Measurements from ENCODE around the gene SERPINA1. TPM values are rescaled to one million over a fixed set of nuclear protein-coding genes. Genes with fewer than 3 reads are reported as not detected.

Gene SERPINA1
- total and polyA plus RNA-seq, 2 experiments from 2014 or later = 0.16 to 0.65 TPM

- Histone ChIP-seq H3K9ac (no peak overlapping the region), H3K4me2 (ENCODE audit: unreplicated experiment) (peak overlapping the region; percentile 2), H3K36me3 (ENCODE audit: low read depth) (no peaks in the 10 kb centered on the region), H3K4me1 (ENCODE audit: insufficient read depth) (peaks cover 13% of the 10 kb centered on the region), H3K79me2 (ENCODE audit: insufficient read depth) (no peaks in the 10 kb centered on the region), H3K9me3 (ENCODE audit: low read depth) (no peaks in the 10 kb centered on the region), H3K9me2 (ENCODE audit: insufficient read depth) (no peaks in the 10 kb centered on the region), H2AFZ (no peak overlapping the region), H3F3A (ENCODE audit: insufficient read depth) (no peaks in the 10 kb centered on the region), H3K27ac (no peak overlapping the region), H3K4me3 (no peak overlapping the region), H3K27me3 (replicated peaks; ENCODE audit: insufficient read depth) (no peaks in the 10 kb centered on the region; the same call in 1 of the 2 replicates), H4K20me1 (ENCODE audit: insufficient read depth) (no peaks in the 10 kb centered on the region)
- in situ Hi-C loops (cut with MboI) = no loop called here
- TF ChIP-seq EZH2 (IDR thresholded peaks at IDR 0.05; ENCODE audit: insufficient read depth, poor library complexity, severe bottlenecking) = no peak
- TF ChIP-seq EZH2phosphoT487 (IDR thresholded peaks at IDR 0.05; ENCODE audit: insufficient read depth, low read depth) = no peak
- peak; percentile 54 for DNase-seq
Observed at GRCh38 chr14:94407906-94408305, 19.5 kb upstream of the SERPINA1 start.

- no peak overlapping the region for H2AFZ ChIP-seq
- H3K9me3 ChIP-seq (ENCODE audit: low read depth) = no peaks in the 10 kb centered on the region
- no peak overlapping the region for H3K9ac ChIP-seq
- H3K9me2 ChIP-seq (ENCODE audit: insufficient read depth) = no peaks in the 10 kb centered on the region
- H3F3A ChIP-seq (ENCODE audit: insufficient read depth) = no peaks in the 10 kb centered on the region
- no peaks in the 10 kb centered on the region for H3K36me3 ChIP-seq (ENCODE audit: low read depth)
- in situ Hi-C loops (cut with MboI) = no loop called here
- H3K4me3 ChIP-seq = no peak overlapping the region
- no peak for TF ChIP-seq EZH2phosphoT487 (IDR thresholded peaks at IDR 0.05; ENCODE audit: insufficient read depth, low read depth)
- H3K4me1 ChIP-seq (ENCODE audit: insufficient read depth) = peaks cover 13% of the 10 kb centered on the region
- H3K27me3 ChIP-seq (replicated peaks; ENCODE audit: insufficient read depth) = no peaks in the 10 kb centered on the region; the same call in 1 of the 2 replicates
- H4K20me1 ChIP-seq (ENCODE audit: insufficient read depth) = no peaks in the 10 kb centered on the region
- H3K4me2 ChIP-seq (ENCODE audit: unreplicated experiment) = no peak overlapping the region
- H3K79me2 ChIP-seq (ENCODE audit: insufficient read depth) = no peaks in the 10 kb centered on the region
- no peak overlapping the region for H3K27ac ChIP-seq
- DNase-seq = no peak
Observed at GRCh38 chr14:94406910-94407309, 18.5 kb upstream of the SERPINA1 start.

DNA sequence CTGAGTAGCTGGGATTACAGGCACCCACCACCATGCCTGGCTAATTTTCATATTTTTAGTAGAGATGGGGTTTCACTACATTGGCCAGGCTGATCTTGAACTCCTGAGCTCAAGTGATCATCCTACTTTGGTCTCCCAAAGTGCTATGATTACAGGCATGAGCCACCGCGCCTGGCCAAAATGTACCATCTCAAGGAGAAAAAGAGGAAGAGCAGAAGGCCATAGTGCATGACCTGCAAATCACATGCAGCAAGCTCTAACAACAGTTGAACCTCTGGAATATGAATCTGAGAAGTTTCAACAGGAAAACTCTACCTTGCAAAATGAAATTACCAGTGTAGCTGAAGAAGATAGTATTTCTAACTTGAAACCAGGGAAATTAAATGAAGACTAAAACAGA lies 17.1 kb upstream of the SERPINA1 start:
- TF ChIP-seq EZH2 (IDR thresholded peaks at IDR 0.05; ENCODE audit: insufficient read depth, poor library complexity, severe bottlenecking) (no peak), EZH2phosphoT487 (IDR thresholded peaks at IDR 0.05; ENCODE audit: insufficient read depth, low read depth) (no peak)
- Histone ChIP-seq H3K9me2 (ENCODE audit: insufficient read depth) (no peaks in the 10 kb centered on the region), H3K9me3 (ENCODE audit: low read depth) (no peaks in the 10 kb centered on the region), H3K36me3 (ENCODE audit: low read depth) (no peaks in the 10 kb centered on the region), H3K4me3 (no peak overlapping the region), H3K27me3 (replicated peaks; ENCODE audit: insufficient read depth) (no peaks in the 10 kb centered on the region), H3K79me2 (ENCODE audit: insufficient read depth) (no peaks in the 10 kb centered on the region), H3F3A (ENCODE audit: insufficient read depth) (peaks cover 5% of the 10 kb centered on the region; the same call in 1 of the 2 replicates), H3K27ac (no peak overlapping the region), H3K4me2 (ENCODE audit: unreplicated experiment) (no peak overlapping the region), H3K9ac (no peak overlapping the region), H4K20me1 (ENCODE audit: insufficient read depth) (no peaks in the 10 kb centered on the region), H2AFZ (no peak overlapping the region), H3K4me1 (ENCODE audit: insufficient read depth) (peaks cover 13% of the 10 kb centered on the region)
- in situ Hi-C loops (cut with MboI) = no loop called here
- 87 to 90% methylated on average over 2 of the region's 2 CpGs for WGBS, 2 experiments (ENCODE audit: low coverage in 1 of 2, low lambda C conversion rate in 2 of 2, missing lambda C conversion rate in 2 of 2)
- DNase-seq = no peak

- Histone ChIP-seq H3F3A (ENCODE audit: insufficient read depth) (peaks cover 7% of the 10 kb centered on the region; the same call in 1 of the 2 replicates), H3K9ac (no peak overlapping the region), H3K4me3 (no peak overlapping the region), H3K9me2 (ENCODE audit: insufficient read depth) (no peaks in the 10 kb centered on the region), H3K27me3 (replicated peaks; ENCODE audit: insufficient read depth) (no peaks in the 10 kb centered on the region), H2AFZ (no peak overlapping the region), H3K27ac (no peak overlapping the region), H4K20me1 (ENCODE audit: insufficient read depth) (no peaks in the 10 kb centered on the region), H3K4me1 (ENCODE audit: insufficient read depth) (peaks cover 13% of the 10 kb centered on the region), H3K79me2 (ENCODE audit: insufficient read depth) (no peaks in the 10 kb centered on the region), H3K9me3 (ENCODE audit: low read depth) (no peaks in the 10 kb centered on the region), H3K36me3 (ENCODE audit: low read depth) (no peaks in the 10 kb centered on the region), H3K4me2 (ENCODE audit: unreplicated experiment) (no peak overlapping the region)
- no peak for DNase-seq
- TF ChIP-seq EZH2phosphoT487 (IDR thresholded peaks at IDR 0.05; ENCODE audit: insufficient read depth, low read depth) = no peak
- WGBS, 2 experiments (ENCODE audit: low coverage in 1 of 2, low lambda C conversion rate in 2 of 2, missing lambda C conversion rate in 2 of 2) = 62 to 66% methylated on average over 2 of the region's 2 CpGs
- in situ Hi-C loops (cut with MboI) = no loop called here
Observed at GRCh38 chr14:94404561-94404960, 16.2 kb upstream of the SERPINA1 start.

DNA sequence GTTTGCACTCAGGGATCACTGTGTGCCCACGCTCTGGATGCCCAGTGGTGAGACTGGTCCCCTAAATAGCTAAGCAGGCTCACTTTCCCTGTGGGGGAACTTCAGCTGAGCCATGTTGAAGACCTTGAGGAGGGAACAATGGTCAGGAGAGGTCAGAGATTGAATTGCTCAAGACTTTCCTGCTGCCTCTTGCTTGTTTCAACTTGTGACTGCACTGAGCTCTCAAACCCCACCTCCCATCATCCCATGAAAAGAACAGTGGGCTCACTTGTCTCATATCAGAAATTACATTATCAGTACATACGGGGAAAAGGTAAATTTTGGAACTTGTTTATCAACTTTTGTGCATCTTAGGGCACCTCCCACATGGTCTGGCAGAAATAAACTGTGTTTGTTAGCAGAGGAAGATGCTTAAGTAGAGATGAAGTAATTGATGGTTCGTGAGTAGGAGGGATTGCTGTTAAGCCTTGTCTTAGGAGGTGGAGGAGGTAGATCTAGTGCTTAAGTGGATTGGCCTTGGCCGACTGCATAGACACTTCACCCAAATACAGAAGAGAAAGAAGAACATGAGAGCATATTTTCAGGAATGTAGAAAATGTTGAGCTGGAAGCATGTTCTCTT lies 15.0 kb upstream of the SERPINA1 start:
- peaks cover 9% of the 10 kb centered on the region for H3K4me1 ChIP-seq (ENCODE audit: insufficient read depth)
- no peak overlapping the region for H3K9ac ChIP-seq
- WGBS, 2 experiments (ENCODE audit: low coverage in 1 of 2, low lambda C conversion rate in 2 of 2, missing lambda C conversion rate in 2 of 2) = 47 to 51% methylated on average over 4 of the region's 4 CpGs
- no peak overlapping the region for H3K4me2 ChIP-seq (ENCODE audit: unreplicated experiment)
- H3F3A ChIP-seq (ENCODE audit: insufficient read depth) = peaks cover 7% of the 10 kb centered on the region; the same call in 1 of the 2 replicates
- no peak overlapping the region for H2AFZ ChIP-seq
- no peak overlapping the region for H3K4me3 ChIP-seq
- no peaks in the 10 kb centered on the region for H3K9me3 ChIP-seq (ENCODE audit: low read depth)
- no peaks in the 10 kb centered on the region for H3K9me2 ChIP-seq (ENCODE audit: insufficient read depth)
- TF ChIP-seq EZH2phosphoT487 (IDR thresholded peaks at IDR 0.05; ENCODE audit: insufficient read depth, low read depth) (no peak), EZH2 (IDR thresholded peaks at IDR 0.05; ENCODE audit: insufficient read depth, poor library complexity, severe bottlenecking) (no peak)
- H3K27ac ChIP-seq = no peak overlapping the region
- no peaks in the 10 kb centered on the region for H4K20me1 ChIP-seq (ENCODE audit: insufficient read depth)
- in situ Hi-C loops (cut with MboI) = no loop called here
- DNase-seq = no peak
- no peaks in the 10 kb centered on the region for H3K36me3 ChIP-seq (ENCODE audit: low read depth)
- no peaks in the 10 kb centered on the region for H3K27me3 ChIP-seq (replicated peaks; ENCODE audit: insufficient read depth)
- no peaks in the 10 kb centered on the region for H3K79me2 ChIP-seq (ENCODE audit: insufficient read depth)
